HG02970 (cell line): Measurements from ENCODE around the gene VGLL4.
"Not testable (repeated sequence)": the region's sequence is repeated elsewhere in the genome, so short reads cannot be mapped to it uniquely, and the experiment has no call there.

Source experiments
- ATAC-seq: cut with Tn5 transposase; IDR thresholded peaks from one replicate; pipeline ENCODE4 v1.9.1; 2021; ENCODE audit warnings: mild to moderate bottlenecking, moderate library complexity, moderate number of reproducible peaks; ENCODE audit not compliant: unreplicated experiment, low FRiP score

Gene VGLL4, protein sequence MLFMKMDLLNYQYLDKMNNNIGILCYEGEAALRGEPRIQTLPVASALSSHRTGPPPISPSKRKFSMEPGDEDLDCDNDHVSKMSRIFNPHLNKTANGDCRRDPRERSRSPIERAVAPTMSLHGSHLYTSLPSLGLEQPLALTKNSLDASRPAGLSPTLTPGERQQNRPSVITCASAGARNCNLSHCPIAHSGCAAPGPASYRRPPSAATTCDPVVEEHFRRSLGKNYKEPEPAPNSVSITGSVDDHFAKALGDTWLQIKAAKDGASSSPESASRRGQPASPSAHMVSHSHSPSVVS

DNA sequence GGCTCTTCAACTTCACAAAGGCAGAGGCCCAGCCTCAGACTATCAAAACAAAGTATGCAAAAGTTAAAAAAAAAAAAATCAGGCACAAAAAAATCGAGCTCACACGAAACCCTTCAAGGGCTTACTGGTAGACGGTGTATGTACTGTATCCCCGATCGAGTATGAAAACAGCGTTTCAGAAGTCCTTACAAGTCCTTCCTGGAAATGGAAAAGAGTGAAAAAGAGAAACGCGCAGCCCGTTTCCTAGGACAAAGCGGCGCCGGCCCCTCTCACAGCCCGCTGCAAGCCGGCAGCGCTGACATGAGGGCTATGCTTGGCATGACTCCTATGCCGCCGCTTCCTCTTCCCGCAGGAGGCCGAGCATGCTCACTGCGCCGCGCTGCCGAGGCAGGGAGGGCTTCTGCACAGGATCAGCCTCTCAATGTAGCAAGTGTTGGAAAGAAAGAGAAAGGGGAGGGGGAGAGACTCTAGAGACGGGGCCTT, at the start of gene VGLL4:
Gene VGLL4 (minus strand): TSS at position 311 of the 483 bp plus-strand sequence. CDS start 397 bp downstream, outside the sequence.
- no peak for ATAC-seq

DNA sequence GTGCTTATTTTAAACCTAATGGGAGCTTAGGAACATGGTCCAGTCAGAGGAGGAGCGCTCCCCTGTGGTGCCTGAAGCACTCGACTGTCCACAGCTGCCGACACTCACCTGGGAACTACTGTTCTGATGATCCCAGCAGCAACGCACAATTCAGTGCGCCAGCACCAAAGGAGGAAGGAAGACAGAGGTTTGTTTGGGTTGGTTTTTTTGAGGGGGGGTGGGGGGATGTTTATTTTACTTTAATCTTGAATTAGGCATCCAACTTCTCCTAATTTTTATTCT, 48.8 kb upstream of the VGLL4 start:
- ATAC-seq = no peak

DNA sequence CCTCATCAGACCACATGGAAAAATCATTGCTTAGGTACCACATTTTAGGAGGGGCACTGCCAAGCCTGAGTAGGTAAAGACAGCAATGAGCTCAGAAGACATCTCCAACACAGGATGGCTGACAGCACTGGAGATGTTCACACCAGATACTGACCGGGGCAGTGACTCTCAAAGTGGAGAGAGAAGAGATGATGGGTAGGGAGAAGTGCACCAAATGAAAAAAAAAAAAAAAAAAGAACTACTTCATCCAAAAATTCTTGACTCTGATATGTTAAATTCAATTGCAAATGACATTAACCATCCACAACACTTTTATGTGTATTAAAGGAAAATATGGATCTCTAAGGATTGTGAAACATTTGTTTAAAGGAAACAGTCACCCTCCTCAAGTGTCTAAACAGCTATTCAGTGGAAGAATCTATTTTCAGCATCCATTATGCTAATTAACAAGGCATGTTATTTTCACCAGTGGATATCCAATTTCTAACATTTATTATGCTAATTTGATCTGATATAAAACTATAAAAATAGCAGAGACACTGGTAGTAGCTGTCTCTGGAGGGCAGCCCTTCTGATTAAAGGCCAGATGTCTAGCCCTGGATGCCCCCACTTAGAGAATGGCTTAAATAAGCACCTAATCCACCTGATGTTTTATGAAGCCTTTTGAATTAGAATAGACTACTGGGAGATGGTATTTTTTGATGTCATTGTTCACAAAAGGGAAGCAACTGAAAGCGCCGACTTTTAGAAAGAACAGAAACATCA, 48.2 kb upstream of the VGLL4 start:
- no peak for ATAC-seq

DNA sequence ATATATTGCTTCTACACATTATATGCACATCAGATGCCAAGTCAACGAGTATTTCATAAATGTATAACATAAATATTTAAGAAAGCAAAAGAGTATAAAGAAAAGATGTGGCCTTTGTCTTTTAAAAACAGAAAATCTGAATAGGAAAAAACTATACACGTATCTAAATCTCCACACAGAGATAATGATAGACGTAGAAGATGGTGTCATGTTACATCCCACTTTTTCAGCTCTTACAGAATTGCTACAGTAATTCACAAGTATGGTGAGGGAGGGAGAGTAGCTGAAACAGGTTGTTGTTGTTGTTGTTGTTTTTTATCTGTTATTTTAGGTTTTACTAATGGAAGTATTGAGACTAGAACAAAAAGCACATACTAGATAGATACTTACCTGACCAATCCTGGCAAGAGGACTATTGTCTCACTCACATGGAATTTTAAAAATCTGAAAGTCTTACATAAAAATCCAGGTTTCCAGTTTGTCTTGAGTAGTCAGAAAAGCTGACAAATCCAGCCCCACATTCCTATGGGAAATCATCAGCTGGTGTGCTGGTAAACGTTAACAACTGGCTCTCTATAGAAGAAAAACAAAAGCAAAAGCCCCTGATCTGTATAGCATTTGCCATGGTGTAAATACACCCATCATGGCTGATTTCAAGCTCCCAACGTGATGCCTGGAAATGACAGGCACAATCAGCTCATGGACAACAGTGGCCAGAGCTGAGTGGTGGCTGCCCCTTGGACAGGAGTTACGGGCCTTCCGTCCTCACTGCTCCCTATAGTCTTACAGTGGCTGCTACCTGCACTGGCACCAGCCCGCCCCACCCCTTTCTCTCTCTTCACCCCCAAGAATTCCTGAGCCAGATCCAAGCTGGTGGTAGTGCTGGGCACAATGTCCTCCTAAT, 47.4 kb upstream of the VGLL4 start:
- no peak for ATAC-seq

DNA sequence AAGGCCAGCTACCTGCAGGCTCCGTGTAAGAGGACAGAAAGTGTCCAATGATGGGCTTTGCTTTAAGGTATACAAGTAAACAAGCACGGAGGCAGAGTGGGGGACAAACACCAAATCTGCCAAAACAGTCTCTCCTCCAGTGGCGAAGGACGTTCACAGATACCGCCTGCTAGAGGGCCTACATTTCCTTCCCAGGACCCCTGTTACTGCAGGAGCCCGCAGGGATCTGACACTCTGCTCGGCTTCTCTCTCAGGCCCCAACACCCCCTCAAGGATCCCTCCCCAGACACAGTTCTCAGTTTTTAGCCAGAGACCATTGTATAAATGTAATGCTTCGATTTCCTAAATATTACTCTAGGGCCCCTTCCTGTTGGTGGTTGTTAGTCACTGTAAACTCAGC, 46.0 kb upstream of the VGLL4 start:
- ATAC-seq = no peak

DNA sequence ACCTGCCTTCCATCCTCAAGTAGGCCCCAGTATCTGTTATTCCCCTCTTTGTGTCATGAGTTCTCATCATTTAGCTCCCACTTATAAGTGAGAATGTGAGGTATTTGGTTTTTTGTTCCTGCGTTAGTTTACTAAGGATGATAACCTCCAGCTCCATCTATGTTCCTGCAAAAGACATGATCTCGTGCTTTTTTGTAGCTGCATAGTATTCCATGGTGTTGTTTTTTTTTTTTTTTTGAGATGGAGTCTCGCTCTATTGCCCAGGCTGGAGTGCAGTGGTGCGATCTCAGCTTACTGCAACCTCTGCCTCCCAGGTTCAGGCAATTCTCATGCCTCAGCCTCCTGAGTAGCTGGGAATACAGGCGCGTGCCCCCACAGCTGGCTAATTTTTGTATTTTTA, 41.3 kb upstream of the VGLL4 start:
- not testable (repeated sequence) for ATAC-seq

DNA sequence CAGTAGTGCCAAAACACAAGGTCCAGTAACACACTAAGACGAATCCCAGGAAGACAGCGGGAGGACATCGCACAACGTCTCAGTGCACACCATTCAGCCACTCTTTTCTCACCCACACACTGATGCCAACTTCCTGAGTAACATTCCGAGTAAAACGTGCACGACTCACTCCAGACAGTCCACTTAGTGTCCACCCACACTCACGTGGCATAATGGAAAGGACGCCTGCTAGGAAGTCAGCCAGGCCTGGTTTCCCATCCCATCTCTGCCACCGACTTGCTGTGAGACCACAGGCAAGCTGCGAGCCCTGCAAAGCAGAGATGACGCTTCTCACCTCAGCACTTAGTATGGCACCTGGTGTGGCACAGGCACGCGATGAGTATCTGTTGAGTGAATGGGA, 36.8 kb upstream of the VGLL4 start:
- no peak for ATAC-seq

DNA sequence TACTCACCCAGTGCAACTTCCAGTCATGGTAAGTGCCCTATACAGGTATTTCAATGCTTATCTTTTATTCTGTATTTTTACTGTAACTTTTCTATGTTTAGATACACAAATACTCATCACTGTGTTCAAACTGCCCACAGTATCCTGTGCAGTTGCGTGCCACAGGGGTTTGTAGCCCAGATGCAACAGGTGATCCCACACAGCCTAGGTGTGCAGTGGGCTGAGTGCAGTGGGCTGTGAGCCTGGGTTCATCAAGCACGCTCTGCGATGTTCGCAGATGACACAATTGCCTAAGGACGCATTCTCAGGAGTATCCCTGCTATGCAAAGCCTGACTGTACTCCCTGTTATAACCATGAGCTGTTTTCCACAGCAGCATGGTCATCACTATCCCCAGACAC, 36.2 kb upstream of the VGLL4 start:
- no peak for ATAC-seq

DNA sequence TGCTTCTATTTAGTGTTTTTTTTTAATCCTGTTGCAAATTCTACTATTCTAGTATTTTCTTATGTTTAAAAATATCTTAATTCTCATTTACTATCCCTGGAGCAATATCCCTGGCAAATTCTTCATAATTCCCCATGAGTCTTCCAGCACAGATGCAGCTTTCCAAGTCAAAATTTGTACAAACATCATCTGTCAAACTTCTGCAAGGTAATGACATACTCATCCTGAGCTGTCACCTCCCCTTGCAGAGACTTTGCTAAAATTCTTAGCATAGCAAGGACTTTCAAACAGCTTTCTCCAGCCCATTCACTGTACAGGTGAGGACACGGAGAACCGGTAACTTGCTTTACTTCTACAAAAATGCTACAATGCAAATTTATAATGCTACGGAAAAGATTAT, 28.6 kb upstream of the VGLL4 start:
- ATAC-seq = no peak

DNA sequence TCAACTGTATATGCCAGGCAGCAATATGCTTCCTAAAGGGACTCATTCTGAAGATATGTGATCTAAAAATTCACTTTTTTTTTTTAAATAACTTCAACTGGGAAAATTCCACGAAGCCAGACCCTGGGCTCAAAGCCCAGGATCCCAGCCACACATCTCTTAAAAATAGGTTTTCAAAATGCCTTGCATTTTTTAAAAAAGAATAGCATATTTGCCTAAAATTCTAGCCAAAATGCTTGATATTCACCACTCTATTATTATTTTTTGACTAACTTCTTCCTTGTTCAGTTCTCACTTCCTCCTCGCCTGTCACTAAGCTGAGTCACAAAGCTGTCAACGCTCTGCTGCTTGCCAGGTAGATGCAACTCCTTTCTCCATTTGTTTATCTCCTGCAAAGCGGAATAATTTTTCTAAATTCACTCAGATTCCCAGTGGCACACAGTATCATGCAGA, 28.0 kb upstream of the VGLL4 start:
- ATAC-seq = no peak

DNA sequence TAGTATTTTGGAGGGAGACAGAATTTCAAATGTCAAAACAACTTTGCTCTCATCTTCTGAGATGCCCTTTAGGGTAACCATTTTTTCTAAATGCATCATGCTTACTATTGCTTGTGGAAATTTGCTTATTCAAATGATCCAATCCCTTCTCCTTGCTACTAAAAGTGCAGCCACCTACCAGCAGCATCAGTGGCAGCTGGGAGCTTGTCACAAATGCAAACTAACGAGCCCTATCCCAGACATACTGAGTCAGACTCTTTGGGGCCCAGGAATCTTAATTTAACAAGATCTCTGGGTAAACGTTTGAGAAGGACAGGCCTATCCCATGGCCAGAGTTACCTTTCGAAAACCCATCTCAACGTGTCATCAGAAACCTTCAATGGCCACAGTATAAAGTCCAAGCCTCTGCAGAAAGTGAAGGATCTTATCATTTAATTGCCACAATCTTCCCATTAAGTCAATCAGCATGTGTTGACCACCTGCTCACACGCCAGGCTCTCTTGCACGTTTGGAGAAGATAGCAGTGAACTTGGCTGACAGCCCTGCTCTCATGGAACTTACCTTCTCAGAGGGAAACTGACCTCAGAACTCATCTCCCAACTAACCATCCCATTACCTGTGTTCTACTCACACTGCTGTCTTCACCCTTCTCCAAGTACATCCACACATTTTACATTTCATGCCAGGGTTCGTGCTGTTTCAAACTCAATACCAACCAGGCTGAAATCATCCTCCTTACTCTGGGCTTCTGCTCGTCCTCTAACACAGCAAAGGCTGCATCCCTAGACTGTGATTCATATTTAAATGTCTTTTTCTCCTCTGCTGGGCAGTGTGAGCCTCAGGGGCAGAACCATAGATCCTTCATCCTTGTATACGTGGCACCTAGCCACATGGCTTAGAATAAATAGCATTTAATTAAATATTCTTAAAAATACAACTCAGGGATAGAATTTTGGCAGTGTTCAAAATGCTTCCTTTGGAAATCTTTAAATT, 24.8 kb upstream of the VGLL4 start:
- ATAC-seq = no peak

DNA sequence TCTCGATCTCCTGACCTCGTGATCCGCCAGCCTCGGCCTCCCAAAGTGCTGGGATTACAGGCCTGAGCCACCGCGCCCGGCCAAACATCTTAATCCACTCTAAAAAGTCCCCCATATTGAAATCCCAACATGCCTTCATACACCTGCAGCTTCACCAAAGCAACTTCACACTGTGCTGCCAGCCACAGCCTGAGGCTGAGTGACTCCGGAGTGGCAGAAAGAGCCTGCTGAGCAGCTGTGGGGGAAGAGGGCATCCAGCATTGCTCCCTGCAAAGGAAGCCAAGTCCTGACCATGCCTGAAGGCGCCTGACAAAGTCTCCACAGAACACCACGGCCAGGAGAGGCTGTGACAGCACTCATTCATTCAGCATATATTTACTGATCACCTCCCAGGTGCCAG, 21.6 kb upstream of the VGLL4 start:
- no peak for ATAC-seq

DNA sequence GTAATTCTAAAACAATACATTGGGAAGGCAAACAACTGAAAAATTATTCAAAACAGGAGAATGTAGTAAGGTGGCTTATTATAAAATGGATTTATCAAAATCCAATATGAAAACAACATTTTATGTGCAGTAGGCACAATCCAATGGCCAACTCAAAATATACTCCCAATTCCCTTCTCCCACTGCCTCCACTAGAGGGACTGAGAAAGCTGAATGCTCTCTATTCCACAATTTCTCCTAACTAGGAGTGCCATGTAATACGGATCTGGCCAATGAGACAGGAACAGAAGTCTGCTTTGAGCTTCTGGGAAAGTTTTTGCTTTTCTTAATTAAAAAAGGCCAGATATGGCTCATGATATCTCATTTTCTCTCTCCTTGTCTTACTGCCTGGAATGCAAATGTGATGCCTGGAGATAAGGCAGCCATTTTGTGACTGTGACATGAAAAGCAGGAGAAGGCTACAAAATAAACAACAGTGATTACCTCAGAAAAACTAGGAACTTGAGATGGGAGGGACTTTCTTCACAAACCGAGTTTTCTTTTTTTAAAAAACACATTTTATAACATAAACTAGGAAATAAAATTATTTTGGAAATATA, 18.8 kb upstream of the VGLL4 start:
- ATAC-seq = no peak

DNA sequence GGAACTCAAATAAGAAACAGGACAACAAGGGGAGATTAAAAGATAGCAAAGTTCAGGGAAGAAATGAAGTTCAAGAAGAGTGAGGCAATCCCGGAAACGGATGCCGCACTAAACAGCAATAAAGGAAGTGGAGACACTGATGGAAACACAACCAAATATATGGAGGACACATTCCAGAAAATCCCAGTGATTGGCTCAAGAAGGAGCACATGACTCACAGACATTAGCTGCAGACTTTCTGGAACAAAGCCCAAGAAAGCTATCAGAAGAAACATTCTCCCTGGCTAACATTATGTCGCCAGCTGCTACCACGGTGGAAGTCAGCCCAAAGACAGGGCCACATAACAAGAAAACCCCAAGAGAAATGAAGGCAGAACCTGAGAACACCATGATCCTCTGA, 18.1 kb upstream of the VGLL4 start:
- ATAC-seq = no peak

DNA sequence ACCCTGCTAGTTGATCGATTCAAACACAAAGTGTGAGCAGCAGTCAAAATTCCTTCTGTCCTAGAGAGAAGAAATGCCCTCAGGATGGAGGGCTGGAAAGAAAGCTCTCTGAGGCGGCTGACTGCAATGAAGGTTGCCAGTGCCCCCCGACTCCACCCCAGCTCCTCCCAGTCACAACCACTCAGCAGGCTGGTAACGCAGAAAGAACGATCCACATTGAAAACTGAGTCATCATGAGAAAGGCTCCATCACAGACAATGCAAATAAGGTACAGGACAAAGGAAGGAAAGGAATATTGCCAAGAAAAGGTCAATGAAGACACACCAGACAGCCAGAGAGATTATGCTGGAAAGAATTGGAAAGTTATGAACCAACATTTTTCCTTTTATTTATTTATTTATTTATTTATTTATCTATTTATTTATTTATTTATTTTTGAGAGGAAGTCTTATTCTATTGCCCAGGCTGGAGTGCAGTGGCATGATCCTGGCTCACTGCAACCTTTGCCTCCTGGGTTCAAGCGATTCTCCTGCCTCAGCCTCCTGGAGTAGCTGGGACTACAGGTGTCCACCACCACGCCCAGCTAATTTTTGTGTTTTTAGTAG, 17.4 kb upstream of the VGLL4 start:
- ATAC-seq = no peak

DNA sequence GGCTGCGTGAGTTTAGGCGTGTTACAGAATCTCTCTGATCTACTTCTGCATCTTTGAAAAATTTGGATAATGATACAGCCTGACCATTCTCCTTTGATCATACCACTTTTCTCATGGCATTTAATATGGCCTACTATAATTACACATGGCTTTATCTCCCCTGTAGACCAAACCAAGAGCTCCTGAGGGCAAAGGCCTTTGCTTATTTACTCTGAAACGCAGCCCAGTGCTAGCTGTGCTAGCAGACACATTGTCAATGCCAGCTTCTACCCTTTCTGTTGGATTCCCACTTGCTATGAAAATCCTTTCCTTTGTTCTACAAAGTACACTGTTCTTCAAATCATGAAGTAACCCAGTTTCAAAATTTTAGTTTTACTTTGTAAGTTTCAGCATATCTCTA, 16.5 kb upstream of the VGLL4 start:
- no peak for ATAC-seq

DNA sequence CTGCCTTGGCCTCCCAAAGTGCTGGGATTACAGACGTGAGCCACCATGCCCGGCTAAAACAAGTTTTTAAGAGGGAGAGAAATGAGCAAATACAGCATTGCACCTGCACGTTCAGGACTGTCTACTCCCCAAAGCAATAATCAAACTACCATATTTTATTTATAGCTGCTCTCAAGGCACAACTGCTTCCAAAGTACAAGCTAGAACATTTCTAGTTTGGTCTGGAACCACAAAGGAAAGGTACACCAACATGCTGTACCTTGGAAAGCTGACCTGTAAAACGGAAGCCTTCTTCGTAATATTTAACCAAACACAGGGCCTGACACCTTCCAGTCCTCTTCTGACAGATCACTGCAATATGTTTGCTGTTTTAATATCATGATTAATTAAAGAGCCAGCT, 14.5 kb upstream of the VGLL4 start:
- ATAC-seq = no peak

DNA sequence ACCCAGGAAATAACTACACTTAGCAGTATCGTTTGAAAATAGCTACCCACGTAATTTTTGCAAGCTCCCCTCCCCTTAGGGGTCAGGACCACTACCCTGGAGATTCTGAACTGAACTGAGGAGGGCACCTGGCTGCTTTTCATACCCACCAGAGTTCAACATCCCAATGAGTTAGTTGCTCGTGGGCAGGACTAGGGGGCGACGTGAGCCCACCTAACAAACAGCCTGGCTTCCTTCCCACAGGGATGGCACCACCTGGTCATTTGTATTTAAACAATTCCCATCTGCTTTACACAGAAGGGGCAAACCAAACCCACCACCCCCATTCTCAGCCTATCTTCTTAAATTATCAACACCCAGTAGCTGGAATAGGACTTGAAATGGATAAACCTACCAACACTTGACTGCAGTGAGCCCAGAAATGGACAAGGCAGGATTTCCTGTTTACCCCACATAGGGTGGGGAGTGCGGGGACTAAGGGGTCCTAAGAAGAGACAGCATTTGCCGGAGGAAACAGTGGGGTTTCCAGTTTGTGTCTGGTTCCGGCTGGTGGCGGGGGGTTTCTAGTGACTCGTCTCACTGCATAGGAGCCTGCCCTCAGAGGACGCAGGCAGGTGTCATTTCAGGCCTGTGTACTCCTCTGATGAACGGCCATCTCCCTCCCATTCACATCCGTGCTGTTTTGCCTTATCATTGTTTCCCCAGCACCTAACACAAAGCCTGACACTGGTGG, 11.6 kb upstream of the VGLL4 start:
- no peak for ATAC-seq
